SK-N-SH (cell line): Measurements from ENCODE around the gene ANKAR. TPM values are rescaled to one million over a fixed set of nuclear protein-coding genes. Genes with fewer than 3 reads are reported as not detected.

ENCODE experiments used
- CTCF ChIA-PET: fragments of 300-600, 350-600 bp; formaldehyde crosslinking; extraction: SDS; loops from one replicate; lab custom pipeline; 2021; lab: Yijun Ruan, JAX
- POLR2A ChIA-PET: fragments of 350-600 bp; sonication (Branson Sonifier 250); formaldehyde crosslinking; extraction: SDS; loops from one replicate; lab custom pipeline; 2020; ENCODE audit warnings: antibody characterized with exemption, inconsistent platforms; lab: Yijun Ruan, JAX
- DNase-seq: peaks from one replicate; pipeline ENCODE4 v3.0.0; 2012
- H2AFZ ChIP-seq: fragments of 200-600 bp; sonication (generic); 2 replicates; pipeline ENCODE4 v1.8.1; 2016; ENCODE audit warnings: antibody characterized with exemption, mild to moderate bottlenecking, low read depth
- H3F3A ChIP-seq: fragments of 200-600 bp; sonication (generic); replicated peaks from 2 replicates; pipeline ENCODE3; 2016; ENCODE audit warnings: antibody characterized with exemption, mild to moderate bottlenecking; ENCODE audit not compliant: insufficient read depth
- H3K27ac ChIP-seq, 2 experiments: fragments of 200-500 bp in 1 of 2; fragments of 200-600 bp in 1 of 2; sonication (Bioruptor generic) in 1 of 2; sonication (generic), shearing (Covaris generic) in 1 of 2; 2 replicates each; pipeline versions ENCODE4 v1.5.1 to v1.6.1; 2014 to 2016; ENCODE audit warnings: low read depth in 2 of 2, inconsistent platforms in 1 of 2, low read length in 1 of 2, mild to moderate bottlenecking in 1 of 2, mixed read lengths in 1 of 2
- H3K27me3 ChIP-seq: fragments of 200-600 bp; sonication (generic), shearing (Covaris generic); 2 replicates; pipeline ENCODE4 v1.6.1; 2016; ENCODE audit warnings: mixed run types; ENCODE audit not compliant: insufficient read depth
- H3K36me3 ChIP-seq, 2 experiments: fragments of 200-500 bp in 1 of 2; fragments of 200-600 bp in 1 of 2; sonication (Bioruptor generic) in 1 of 2; sonication (generic) in 1 of 2; replicated peaks in 1 of 2; 2 replicates each; pipeline versions ENCODE3 to v1.5.1; 2014 to 2016; ENCODE audit warnings: low read length in 1 of 2, mild to moderate bottlenecking in 1 of 2; ENCODE audit not compliant: insufficient read depth in 2 of 2, control insufficient read depth in 1 of 2
- H3K4me1 ChIP-seq, 2 experiments: fragments of 200-500 bp in 1 of 2; fragments of 200-600 bp in 1 of 2; sonication (Bioruptor generic) in 1 of 2; sonication (generic), shearing (Covaris generic) in 1 of 2; 2 replicates each; pipeline versions ENCODE4 v1.5.1 to v1.6.1; 2014 to 2016; ENCODE audit warnings: low read depth in 1 of 2, low read length in 1 of 2, mixed run types in 1 of 2; ENCODE audit not compliant: insufficient read depth in 2 of 2, control insufficient read depth in 1 of 2
- H3K4me2 ChIP-seq: fragments of 200-600 bp; sonication (generic), shearing (Covaris generic); 2 replicates; pipeline ENCODE4 v1.6.1; 2017; ENCODE audit warnings: mixed run types
- H3K4me3 ChIP-seq, 2 experiments: fragments of 200-500 bp in 1 of 2; fragments of 200-600 bp in 1 of 2; sonication (Bioruptor generic) in 1 of 2; sonication (generic), shearing (Covaris generic) in 1 of 2; 2 replicates each; pipeline versions ENCODE4 v1.5.1 to v1.8.1; 2014 to 2016; ENCODE audit warnings: low read depth in 2 of 2, inconsistent platforms in 1 of 2, low read length in 1 of 2, mild to moderate bottlenecking in 1 of 2, mixed read lengths in 1 of 2, moderate library complexity in 1 of 2
- H3K79me2 ChIP-seq: fragments of 200-600 bp; sonication (generic); 2 replicates; pipeline ENCODE4 v1.8.1; 2017; ENCODE audit warnings: mild to moderate bottlenecking; ENCODE audit not compliant: insufficient read depth
- H3K9ac ChIP-seq: fragments of 200-600 bp; sonication (generic); 2 replicates; pipeline ENCODE4 v1.6.1; 2017; ENCODE audit warnings: mixed run types
- H3K9me2 ChIP-seq: fragments of 200-600 bp; sonication (generic); 2 replicates; pipeline ENCODE4 v1.6.1; 2017; ENCODE audit warnings: mixed run types
- H3K9me3 ChIP-seq: fragments of 200-600 bp; sonication (generic); 2 replicates; pipeline ENCODE4 v1.6.1; 2017; ENCODE audit warnings: mixed run types, mild to moderate bottlenecking, moderate library complexity
- H4K20me1 ChIP-seq: fragments of 200-600 bp; sonication (generic); 2 replicates; pipeline ENCODE4 v1.6.1; 2017; ENCODE audit warnings: mild to moderate bottlenecking, mixed run types; ENCODE audit not compliant: insufficient read depth
- CHD2 ChIP-seq: fragments of 150-350 bp; IDR thresholded peaks from 2 replicates; pipeline ENCODE4 v1.6.1; 2018; ENCODE audit warnings: low read length; ENCODE audit not compliant: partially characterized antibody
- EZH2phosphoT487 ChIP-seq: fragments of 200-600 bp; sonication (generic); IDR thresholded peaks from 2 replicates; pipeline ENCODE4 v1.6.1; 2017; ENCODE audit warnings: low read depth, mixed run types, mild to moderate bottlenecking, antibody characterized with exemption, moderate library complexity, borderline replicate concordance
- FOXJ3 ChIP-seq: sonication (generic); formaldehyde crosslinking; IDR thresholded peaks from 2 replicates; pipeline ENCODE4 v1.5.1; 2020; ENCODE audit warnings: mild to moderate bottlenecking, missing genetic modification reagents
- GABPA ChIP-seq: IDR thresholded peaks from 2 replicates; pipeline ENCODE4 v1.4.0; 2012; ENCODE audit warnings: low read depth, mild to moderate bottlenecking
- GATA2 ChIP-seq: sonication (generic); formaldehyde crosslinking; IDR thresholded peaks from 2 replicates; pipeline ENCODE4 v1.5.0; 2020; ENCODE audit warnings: mild to moderate bottlenecking, missing genetic modification reagents
- JUND ChIP-seq: IDR thresholded peaks from 2 replicates; pipeline ENCODE4 v1.4.0; 2012
- MAX ChIP-seq: IDR thresholded peaks from 2 replicates; pipeline ENCODE4 v1.4.0; 2012; ENCODE audit warnings: low read depth
- MEF2A ChIP-seq: IDR thresholded peaks from 2 replicates; pipeline ENCODE4 v1.4.0; 2012; ENCODE audit warnings: low read depth, borderline replicate concordance
- MXI1 ChIP-seq: IDR thresholded peaks from 2 replicates; pipeline ENCODE4 v1.6.1; 2012; ENCODE audit warnings: mild to moderate bottlenecking, low read depth, low read length, improper control_type of control experiment
- POLR2AphosphoS5 ChIP-seq: IDR thresholded peaks from 2 replicates; pipeline ENCODE4 v1.6.1; 2012; ENCODE audit warnings: low read depth, low read length
- RXRA ChIP-seq: IDR thresholded peaks from 2 replicates; pipeline ENCODE4 v1.4.0; 2012; ENCODE audit warnings: low read depth, mild to moderate bottlenecking, borderline replicate concordance
- SMC3 ChIP-seq: IDR thresholded peaks from 2 replicates; pipeline ENCODE4 v1.6.1; 2012; ENCODE audit warnings: low read depth, low read length, improper control_type of control experiment
- TAF1 ChIP-seq: IDR thresholded peaks from 2 replicates; pipeline ENCODE4 v1.6.1; 2012; ENCODE audit warnings: low read depth, mild to moderate bottlenecking, low read length, moderate library complexity, borderline replicate concordance
- TEAD4 ChIP-seq: IDR thresholded peaks from 2 replicates; pipeline ENCODE4 v1.4.0; 2012; ENCODE audit warnings: mild to moderate bottlenecking, borderline replicate concordance; ENCODE audit not compliant: insufficient read depth
- USF2 ChIP-seq: fragments of 150-350 bp; IDR thresholded peaks from 2 replicates; pipeline ENCODE4 v1.6.1; 2017; ENCODE audit warnings: antibody characterized with exemption, low read length, low read depth, borderline replicate concordance
- WGBS: methylation state at CpG from one replicate; pipeline ENCODE4 v1.1.6; 2017; ENCODE audit warnings: low lambda C conversion rate; 5-methylcytosine and 5-hydroxymethylcytosine counted together
- polyA plus RNA-seq, 3 experiments: library from polyadenylated mRNA; depleted of rRNA; stranded (reverse); fragments of >200 nt; gene quantifications; 2 replicates each; pipeline ENCODE4 v1.2.3, GENCODE V29; 2012
- TF ChIP-seq, protein P1 (sequence below): IDR thresholded peaks from 2 replicates; pipeline ENCODE4 v1.4.0; 2012; ENCODE audit warnings: low read depth, borderline replicate concordance
- TF ChIP-seq, protein P2 (sequence below): fragments of 200-600 bp; sonication (generic); IDR thresholded peaks from 2 replicates; pipeline ENCODE4 v1.6.1; 2017; ENCODE audit warnings: antibody characterized with exemption, mild to moderate bottlenecking, moderate library complexity

The ANKAR gene
- polyA plus RNA-seq, 1 of the 3 experiments (the other 2 are of a cell fraction), result 1.6 TPM

GRCh38 chr2:189661148-189661956 lies 13.1 kb upstream of the ANKAR start, which contains the start of gene ASNSD1 (continued):
- TF ChIP-seq GABPA, result no peak
- TF ChIP-seq FOXJ3 (CRISPR knock-in tag), result no peak
- no peak for TF ChIP-seq TEAD4
- TF ChIP-seq, protein P1, sequence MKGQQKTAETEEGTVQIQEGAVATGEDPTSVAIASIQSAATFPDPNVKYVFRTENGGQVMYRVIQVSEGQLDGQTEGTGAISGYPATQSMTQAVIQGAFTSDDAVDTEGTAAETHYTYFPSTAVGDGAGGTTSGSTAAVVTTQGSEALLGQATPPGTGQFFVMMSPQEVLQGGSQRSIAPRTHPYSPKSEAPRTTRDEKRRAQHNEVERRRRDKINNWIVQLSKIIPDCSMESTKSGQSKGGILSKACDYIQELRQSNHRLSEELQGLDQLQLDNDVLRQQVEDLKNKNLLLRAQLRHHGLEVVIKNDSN, result no peak
- TF ChIP-seq MXI1, result peak; percentile 57; the same call in 1 of the 2 replicates
- TF ChIP-seq JUND, result no peak
- peak; percentile 56; the same call in 1 of the 2 replicates for TF ChIP-seq TAF1
- peak; percentile 93 for TF ChIP-seq POLR2AphosphoS5
- peak; percentile 93 for TF ChIP-seq SMC3
- TF ChIP-seq, protein P2, sequence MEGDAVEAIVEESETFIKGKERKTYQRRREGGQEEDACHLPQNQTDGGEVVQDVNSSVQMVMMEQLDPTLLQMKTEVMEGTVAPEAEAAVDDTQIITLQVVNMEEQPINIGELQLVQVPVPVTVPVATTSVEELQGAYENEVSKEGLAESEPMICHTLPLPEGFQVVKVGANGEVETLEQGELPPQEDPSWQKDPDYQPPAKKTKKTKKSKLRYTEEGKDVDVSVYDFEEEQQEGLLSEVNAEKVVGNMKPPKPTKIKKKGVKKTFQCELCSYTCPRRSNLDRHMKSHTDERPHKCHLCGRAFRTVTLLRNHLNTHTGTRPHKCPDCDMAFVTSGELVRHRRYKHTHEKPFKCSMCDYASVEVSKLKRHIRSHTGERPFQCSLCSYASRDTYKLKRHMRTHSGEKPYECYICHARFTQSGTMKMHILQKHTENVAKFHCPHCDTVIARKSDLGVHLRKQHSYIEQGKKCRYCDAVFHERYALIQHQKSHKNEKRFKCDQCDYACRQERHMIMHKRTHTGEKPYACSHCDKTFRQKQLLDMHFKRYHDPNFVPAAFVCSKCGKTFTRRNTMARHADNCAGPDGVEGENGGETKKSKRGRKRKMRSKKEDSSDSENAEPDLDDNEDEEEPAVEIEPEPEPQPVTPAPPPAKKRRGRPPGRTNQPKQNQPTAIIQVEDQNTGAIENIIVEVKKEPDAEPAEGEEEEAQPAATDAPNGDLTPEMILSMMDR, result peak; percentile 98
- peak; percentile 98 for TF ChIP-seq CHD2
- no peak for TF ChIP-seq MEF2A
- no peak for TF ChIP-seq USF2
- TF ChIP-seq RXRA, result no peak
- peak; percentile 43; the same call in 1 of the 2 replicates for TF ChIP-seq MAX
- no peak for TF ChIP-seq EZH2phosphoT487

DNA sequence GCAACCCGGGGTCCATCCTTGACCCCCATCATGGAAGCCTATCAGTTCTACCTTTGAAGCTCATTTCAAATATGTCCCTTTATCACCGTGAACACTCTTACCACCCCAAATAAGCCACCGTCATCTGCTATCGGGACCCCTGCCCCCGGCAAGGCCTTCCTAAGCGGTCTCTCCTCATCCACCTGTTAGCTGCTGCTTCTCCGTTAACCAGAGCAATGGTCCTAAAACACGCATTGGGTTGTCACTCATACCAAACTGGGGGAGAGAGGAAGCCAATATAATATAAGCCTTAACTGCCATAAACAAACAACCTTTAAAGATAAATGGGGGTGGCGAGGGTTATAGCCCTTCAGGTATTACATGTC lies 12.5 kb upstream of the ANKAR start:
- WGBS, result under 1% methylated on average over 9 of the region's 9 CpGs
- CTCF ChIA-PET, result interaction anchor here (1.0 to 6.5 kb wide), 11 partner anchors 11 to 101 kb away, joined by 3 to 99 read pairs (median 21); partner anchors contain the start of genes ANKAR and OSGEPL1

More for the DNA sequence above, 12.5 kb upstream of the ANKAR start:
- Histone ChIP-seq H3K79me2 (peaks cover 45% of the 10 kb centered on the region), H3K9me3 (no peaks in the 10 kb centered on the region), H3F3A (no peaks in the 10 kb centered on the region), H3K9me2 (no peaks in the 10 kb centered on the region), H3K27me3 (no peaks in the 10 kb centered on the region), H3K9ac (peak overlapping the region; percentile 91), H3K27ac (peak overlapping the region in 1 of 2 experiments; percentile 87; a peak in 1 of 4 replicates), H3K4me3 (peak overlapping the region; percentile 93 to 99), H3K4me2 (peak overlapping the region; percentile 98), H4K20me1 (no peaks in the 10 kb centered on the region), H2AFZ (peak overlapping the region; percentile 97), H3K36me3 (peaks cover 26% of the 10 kb centered on the region in 2 experiments), H3K4me1 (peaks cover 0 to 6% of the 10 kb centered on the region in 2 experiments; a peak in 3 of 4 replicates)
- TF ChIP-seq RXRA, result no peak
- no peak for TF ChIP-seq SMC3
- TF ChIP-seq, protein P1, result no peak
- TF ChIP-seq POLR2AphosphoS5, result no peak
- no peak for TF ChIP-seq GATA2 (CRISPR knock-in tag)
- peak; percentile 9 for DNase-seq
- POLR2A ChIA-PET, result no interaction called here
